Aortic smooth muscle cell (primary cell): ENCODE data around the gene NDC80. TPM values are rescaled to one million over a fixed set of nuclear protein-coding genes. Genes with fewer than 3 reads are reported as not detected.

Experiments
- total RNA-seq: library from RNA; depleted of rRNA; stranded (reverse); fragments of >200 nt; gene quantifications from 2 replicates; pipeline ENCODE4 v1.2.3, GENCODE V29; 2014

NDC80 gene
- 16.7 and 27.5 TPM in 2 replicates for total RNA-seq

DNA sequence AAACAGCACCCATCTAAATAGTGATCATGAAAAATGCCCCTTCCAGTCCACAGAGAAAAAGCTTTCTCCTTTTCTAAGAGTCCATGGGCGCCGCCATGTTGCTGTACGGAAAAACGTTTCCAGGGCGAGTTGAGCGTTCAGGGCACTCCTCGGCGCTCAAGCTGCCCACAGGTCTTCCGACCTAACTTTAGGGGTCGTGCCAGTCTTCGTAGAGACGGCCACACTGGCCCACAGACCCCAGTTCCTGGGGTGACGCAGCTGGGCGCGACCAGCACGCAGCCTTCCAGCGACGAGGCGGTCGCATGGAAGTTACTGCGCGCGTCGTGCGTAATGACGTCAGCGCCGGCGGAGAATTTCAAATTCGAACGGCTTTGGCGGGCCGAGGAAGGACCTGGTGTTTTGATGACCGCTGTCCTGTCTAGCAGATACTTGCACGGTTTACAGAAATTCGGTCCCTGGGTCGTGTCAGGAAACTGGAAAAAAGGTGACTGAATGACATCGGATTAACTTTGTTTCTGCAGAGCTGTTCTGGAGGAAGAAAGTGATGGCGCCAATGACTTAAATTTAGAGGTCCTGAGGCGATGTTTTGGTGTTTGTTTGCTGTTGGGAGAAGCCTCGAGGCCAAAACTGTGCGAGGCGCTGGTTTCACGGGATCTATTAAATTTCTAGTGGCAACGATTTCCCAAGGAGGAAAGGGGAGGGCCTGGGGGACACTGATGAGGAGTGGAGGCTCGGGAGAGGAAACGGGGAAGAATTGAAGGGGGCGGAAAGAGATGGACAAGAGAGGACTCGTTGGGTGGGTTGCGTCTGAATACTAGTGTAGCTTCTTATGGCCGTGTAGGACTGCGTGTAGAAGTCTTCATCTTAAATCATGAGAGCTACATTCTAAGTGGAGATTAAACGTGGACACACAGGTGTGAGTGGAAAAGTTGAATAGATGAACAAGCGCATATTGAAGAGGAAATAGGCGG, at the start of gene NDC80, which contains the start of gene METTL4:
TSS of gene NDC80 (plus strand) at position 358 of the 971 bp plus-strand sequence. CDS start 1,429 bp downstream, outside the sequence.
TSS of gene METTL4 (minus strand) at position 306 of the 971 bp plus-strand sequence. CDS start 4,289 bp downstream, outside the sequence.

DNA sequence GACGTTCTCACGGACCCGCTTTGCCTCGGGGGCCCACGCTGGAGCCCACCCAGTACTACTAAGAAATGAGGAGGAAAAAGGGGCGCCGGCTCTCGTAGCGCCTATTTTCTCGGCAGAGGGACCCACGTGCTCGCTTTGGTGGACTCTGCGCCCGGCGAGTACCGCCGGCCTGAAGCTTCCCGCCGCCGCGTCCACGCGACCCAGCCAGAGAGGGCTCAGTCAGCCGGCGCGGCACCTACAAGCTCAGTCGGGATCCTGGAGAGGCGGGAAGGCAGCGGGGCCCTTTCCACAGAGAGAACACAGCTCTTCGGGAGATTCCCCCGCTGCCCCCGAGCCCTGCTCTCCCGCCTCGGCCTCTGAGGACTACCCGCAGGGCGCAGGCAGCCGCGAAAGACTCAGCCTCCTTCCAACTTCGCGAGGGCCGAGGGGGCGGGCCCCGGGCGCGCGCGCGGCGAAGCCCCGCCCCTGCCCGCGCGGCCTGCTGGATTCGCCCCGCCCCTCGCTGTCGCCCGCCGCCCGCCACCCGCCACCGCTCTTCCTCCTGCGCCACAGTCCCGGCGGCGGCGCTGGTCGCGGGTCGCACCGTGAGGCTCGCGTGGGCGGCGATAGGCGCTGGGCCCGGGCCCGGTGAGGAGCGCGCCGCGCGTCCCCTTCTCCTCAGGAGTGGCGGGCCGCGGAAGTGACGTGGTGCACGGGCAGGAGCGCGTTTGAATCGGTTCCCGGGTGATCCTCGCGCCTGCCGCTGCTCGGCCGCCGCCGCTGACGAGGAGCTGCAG, 84.0 kb downstream of the NDC80 start, which contains the start of gene SMCHD1:
TSS of gene SMCHD1 (plus strand) at position 549 of the 776 bp plus-strand sequence. CDS start 350 bp downstream, outside the sequence.

Other genes with a start within 250 kb of the NDC80 start
- gene METTL4, start 52 bp upstream of the NDC80 start, total RNA-seq: 7.5 and 8.0 TPM in 2 replicates
- 68.8 and 77.3 TPM in 2 replicates for gene SMCHD1, start 84.2 kb downstream of the NDC80 start, total RNA-seq